HEK293 (cell line): ENCODE results near the gene BSDC1.

Experiments
- ZNF174 ChIP-seq: fragments of 450-650 bp; formaldehyde crosslinking; IDR thresholded peaks from 2 replicates; pipeline ENCODE4 v1.5.0; 2017; ENCODE audit warnings: missing biosample characterization, mild to moderate bottlenecking, missing genetic modification characterization
- ZNF175 ChIP-seq: fragments of 450-650 bp; formaldehyde crosslinking; IDR thresholded peaks from 2 replicates; pipeline ENCODE4 v1.5.1; 2016; ENCODE audit warnings: missing biosample characterization, missing genetic modification characterization
- ZNF530 ChIP-seq: fragments of 450-650 bp; formaldehyde crosslinking; IDR thresholded peaks from 2 replicates; pipeline ENCODE4 v1.5.1; 2016; ENCODE audit warnings: low read depth, missing biosample characterization, missing genetic modification characterization
- TF ChIP-seq, protein P1 (sequence below): fragments of 450-650 bp; formaldehyde crosslinking; IDR thresholded peaks from 2 replicates; pipeline ENCODE4 v1.5.1; 2016; ENCODE audit warnings: missing biosample characterization, missing genetic modification characterization
- TF ChIP-seq, protein P2 (sequence below): fragments of 450-650 bp; formaldehyde crosslinking; IDR thresholded peaks from 2 replicates; pipeline ENCODE4 v1.5.1; 2016; ENCODE audit warnings: missing biosample characterization, missing genetic modification characterization

DNA sequence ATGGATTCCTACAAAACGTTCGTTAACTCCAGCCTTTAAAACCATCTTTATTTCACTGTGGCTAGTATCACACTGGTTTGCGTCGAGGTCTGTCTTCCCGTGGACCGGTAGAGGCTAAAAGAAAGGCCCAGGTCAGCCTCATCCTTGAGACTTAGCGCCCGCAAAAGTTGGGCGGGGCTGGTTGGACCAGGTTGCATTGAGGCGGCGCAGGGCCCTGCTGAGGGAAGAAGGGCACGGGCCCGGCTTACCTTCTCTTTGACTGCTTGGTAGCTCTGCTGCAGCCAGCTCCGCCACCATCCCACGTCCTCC is 455 bp downstream of the BSDC1 start:
- TF ChIP-seq, protein P1, sequence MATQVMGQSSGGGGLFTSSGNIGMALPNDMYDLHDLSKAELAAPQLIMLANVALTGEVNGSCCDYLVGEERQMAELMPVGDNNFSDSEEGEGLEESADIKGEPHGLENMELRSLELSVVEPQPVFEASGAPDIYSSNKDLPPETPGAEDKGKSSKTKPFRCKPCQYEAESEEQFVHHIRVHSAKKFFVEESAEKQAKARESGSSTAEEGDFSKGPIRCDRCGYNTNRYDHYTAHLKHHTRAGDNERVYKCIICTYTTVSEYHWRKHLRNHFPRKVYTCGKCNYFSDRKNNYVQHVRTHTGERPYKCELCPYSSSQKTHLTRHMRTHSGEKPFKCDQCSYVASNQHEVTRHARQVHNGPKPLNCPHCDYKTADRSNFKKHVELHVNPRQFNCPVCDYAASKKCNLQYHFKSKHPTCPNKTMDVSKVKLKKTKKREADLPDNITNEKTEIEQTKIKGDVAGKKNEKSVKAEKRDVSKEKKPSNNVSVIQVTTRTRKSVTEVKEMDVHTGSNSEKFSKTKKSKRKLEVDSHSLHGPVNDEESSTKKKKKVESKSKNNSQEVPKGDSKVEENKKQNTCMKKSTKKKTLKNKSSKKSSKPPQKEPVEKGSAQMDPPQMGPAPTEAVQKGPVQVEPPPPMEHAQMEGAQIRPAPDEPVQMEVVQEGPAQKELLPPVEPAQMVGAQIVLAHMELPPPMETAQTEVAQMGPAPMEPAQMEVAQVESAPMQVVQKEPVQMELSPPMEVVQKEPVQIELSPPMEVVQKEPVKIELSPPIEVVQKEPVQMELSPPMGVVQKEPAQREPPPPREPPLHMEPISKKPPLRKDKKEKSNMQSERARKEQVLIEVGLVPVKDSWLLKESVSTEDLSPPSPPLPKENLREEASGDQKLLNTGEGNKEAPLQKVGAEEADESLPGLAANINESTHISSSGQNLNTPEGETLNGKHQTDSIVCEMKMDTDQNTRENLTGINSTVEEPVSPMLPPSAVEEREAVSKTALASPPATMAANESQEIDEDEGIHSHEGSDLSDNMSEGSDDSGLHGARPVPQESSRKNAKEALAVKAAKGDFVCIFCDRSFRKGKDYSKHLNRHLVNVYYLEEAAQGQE = no peak
- TF ChIP-seq ZNF530 (tag by site-specific recombination) = no peak
- TF ChIP-seq, protein P2, sequence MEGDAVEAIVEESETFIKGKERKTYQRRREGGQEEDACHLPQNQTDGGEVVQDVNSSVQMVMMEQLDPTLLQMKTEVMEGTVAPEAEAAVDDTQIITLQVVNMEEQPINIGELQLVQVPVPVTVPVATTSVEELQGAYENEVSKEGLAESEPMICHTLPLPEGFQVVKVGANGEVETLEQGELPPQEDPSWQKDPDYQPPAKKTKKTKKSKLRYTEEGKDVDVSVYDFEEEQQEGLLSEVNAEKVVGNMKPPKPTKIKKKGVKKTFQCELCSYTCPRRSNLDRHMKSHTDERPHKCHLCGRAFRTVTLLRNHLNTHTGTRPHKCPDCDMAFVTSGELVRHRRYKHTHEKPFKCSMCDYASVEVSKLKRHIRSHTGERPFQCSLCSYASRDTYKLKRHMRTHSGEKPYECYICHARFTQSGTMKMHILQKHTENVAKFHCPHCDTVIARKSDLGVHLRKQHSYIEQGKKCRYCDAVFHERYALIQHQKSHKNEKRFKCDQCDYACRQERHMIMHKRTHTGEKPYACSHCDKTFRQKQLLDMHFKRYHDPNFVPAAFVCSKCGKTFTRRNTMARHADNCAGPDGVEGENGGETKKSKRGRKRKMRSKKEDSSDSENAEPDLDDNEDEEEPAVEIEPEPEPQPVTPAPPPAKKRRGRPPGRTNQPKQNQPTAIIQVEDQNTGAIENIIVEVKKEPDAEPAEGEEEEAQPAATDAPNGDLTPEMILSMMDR (tag by site-specific recombination) = no peak
- no peak for TF ChIP-seq ZNF175 (tag by site-specific recombination)
- TF ChIP-seq ZNF174 (tag by site-specific recombination) = no peak
